Transverse colon (tissue), 3 donors: ENCODE data around the gene TJP2.

Experiments used
- CTCF ChIP-seq, 5 experiments: fragments of 200-600 bp in 3 of 5; fragments of 450-650 bp in 2 of 5; sonication (generic) in 3 of 5; IDR thresholded peaks; 1 replicate in 2 of 5; 2 replicates in 3 of 5; pipeline ENCODE4 v1.5.1; 2016 to 2017; ENCODE audit warnings: antibody characterized with exemption in 5 of 5, inconsistent platforms in 3 of 5, mild to moderate bottlenecking in 2 of 5, moderate library complexity in 1 of 5
- POLR2A ChIP-seq: fragments of 450-650 bp; IDR thresholded peaks from one replicate; pipeline ENCODE4 v1.6.1; 2016; ENCODE audit warnings: antibody characterized with exemption, mild to moderate bottlenecking, moderate library complexity

- TF ChIP-seq CTCF (IDR thresholded peaks at IDR 0.05) (no peak), POLR2A (no peak)
Observed at GRCh38 chr9:69191231-69191630, 17.2 kb downstream of the TJP2 start.
